Adrenal gland (tissue), 12 donors: ENCODE data around the gene LPAR3. TPM values are rescaled to one million over a fixed set of nuclear protein-coding genes. Genes with fewer than 3 reads are reported as not detected.

Experiments used
- DNase-seq, 7 donors: peaks; one replicate each; pipeline ENCODE4 v3.0.0-alpha.2; 2019 to 2020
- H3K27ac ChIP-seq, 5 donors: fragments of 200-600 bp; sonication (generic) in 4 of 5; 1 replicate in 3 of 5; 2 replicates in 2 of 5; pipeline versions ENCODE4 v1.5.1 to v1.8.0; 2016 to 2020; ENCODE audit warnings: mild to moderate bottlenecking in 1 of 5
- H3K27me3 ChIP-seq: fragments of 200-600 bp; 2 replicates; pipeline ENCODE4 v1.8.0; 2021
- H3K36me3 ChIP-seq, 2 donors: fragments of 200-600 bp; replicated peaks in 1 of 2; 1 replicate in 1 of 2; 2 replicates in 1 of 2; pipeline versions ENCODE4 v1.5.1 to v1.8.0; 2018 to 2022
- H3K4me1 ChIP-seq, 2 donors: fragments of 200-600 bp; replicated peaks in 1 of 2; 1 replicate in 1 of 2; 2 replicates in 1 of 2; pipeline versions ENCODE4 v1.5.1 to v1.8.0; 2018 to 2021
- H3K4me3 ChIP-seq, 4 donors: fragments of 200-600 bp; sonication (generic) in 3 of 4; one replicate each; pipeline ENCODE4 v1.5.1; 2016 to 2018
- H3K9me3 ChIP-seq, 3 donors: fragments of 200-600 bp; sonication (generic) in 1 of 3; replicated peaks in 1 of 3; 1 replicate in 2 of 3; 2 replicates in 1 of 3; pipeline versions ENCODE4 v1.5.1 to v1.8.0; 2016 to 2021
- POLR2A ChIP-seq, 2 donors: fragments of 450-650 bp; IDR thresholded peaks; one replicate each; pipeline ENCODE4 v1.6.1; 2017; ENCODE audit warnings: antibody characterized with exemption in 2 of 2, mild to moderate bottlenecking in 2 of 2, moderate library complexity in 1 of 2
- WGBS, 4 donors: extraction: QIAGEN DNeasy Blood & Tissue Kit in 2 of 4; methylation state at CpG; one replicate each; pipeline versions ENCODE4 v1.1.5 to v1.1.7; 2013 to 2017; 5-methylcytosine and 5-hydroxymethylcytosine counted together
- intact Hi-C, 2 donors: fragments of 100-400 bp; cut with DNase I; formaldehyde crosslinking; loops; one replicate each; pipeline versions ENCODE4 v1.14.1 to v1.15.0; 2022 to 2023
- polyA plus RNA-seq, 3 donors: library from polyadenylated mRNA; stranded (reverse); fragments of 200-250 nt in 2 of 3; fragments of 350-450 nt in 1 of 3; fragmentation: Illumina TruSeq in 1 of 3; extraction: RNeasy Lipid Tissue Mini Kit (QIAGEN cat#74804) in 1 of 3; gene quantifications; one replicate each; pipeline ENCODE4 v1.2.3, GENCODE V29; 2013 to 2014
- total RNA-seq, 9 donors: library from RNA; depleted of rRNA in 4 of 9; stranded (reverse); fragments of >200 nt in 4 of 9; fragments of 120-200 nt in 1 of 9; fragmentation: NEBNext Ultra II Directional in 1 of 9; extraction: Animal tissue kit (Norgen Biotek cat#: 25700) in 1 of 9; gene quantifications; one replicate each; pipeline versions ENCODE4 v1.1.0 to v1.2.4, GENCODE V29; 2013 to 2023
- TF ChIP-seq, protein P1 (sequence below), 6 experiments: fragments of 450-650 bp in 4 of 6; fragments of 200-600 bp in 2 of 6; sonication (generic) in 1 of 6; IDR thresholded peaks; 1 replicate in 5 of 6; 2 replicates in 1 of 6; pipeline versions ENCODE4 v1.5.1 to v1.8.0; 2016 to 2021; ENCODE audit warnings: antibody characterized with exemption in 6 of 6, mild to moderate bottlenecking in 2 of 6, moderate library complexity in 1 of 6
- donor health status: healthy with polysubstance abuse.
- donor health status: Bipolar disorder and iron deficiency.
- donor health status: DM: yes; HTN: yes; CAD: no.
- donor health status: DM: no; HTN: no; CAD: no.
- donor health status: DM: no; HTN: no; CAD: no.
- donor health status: DM: yes; HTN: yes; CAD: no.

Gene LPAR3
- total and polyA plus RNA-seq, 12 donors = 0.06 to 7.1 (median 1.8) TPM

GRCh38 chr1:84883286-84883685 lies 9.7 kb downstream of the LPAR3 start:
- DNase-seq = no peak
- Histone ChIP-seq H3K4me1 (no peaks in the 10 kb centered on the region), H3K4me3 (no peak overlapping the region), H3K36me3 (no peaks in the 10 kb centered on the region), H3K9me3 (no peaks in the 10 kb centered on the region), H3K27ac (no peak overlapping the region), H3K27me3 (no peaks in the 10 kb centered on the region)
- intact Hi-C loops = no loop called here
- no peak for TF ChIP-seq POLR2A (IDR thresholded peaks at IDR 0.05)
- TF ChIP-seq, protein P1, sequence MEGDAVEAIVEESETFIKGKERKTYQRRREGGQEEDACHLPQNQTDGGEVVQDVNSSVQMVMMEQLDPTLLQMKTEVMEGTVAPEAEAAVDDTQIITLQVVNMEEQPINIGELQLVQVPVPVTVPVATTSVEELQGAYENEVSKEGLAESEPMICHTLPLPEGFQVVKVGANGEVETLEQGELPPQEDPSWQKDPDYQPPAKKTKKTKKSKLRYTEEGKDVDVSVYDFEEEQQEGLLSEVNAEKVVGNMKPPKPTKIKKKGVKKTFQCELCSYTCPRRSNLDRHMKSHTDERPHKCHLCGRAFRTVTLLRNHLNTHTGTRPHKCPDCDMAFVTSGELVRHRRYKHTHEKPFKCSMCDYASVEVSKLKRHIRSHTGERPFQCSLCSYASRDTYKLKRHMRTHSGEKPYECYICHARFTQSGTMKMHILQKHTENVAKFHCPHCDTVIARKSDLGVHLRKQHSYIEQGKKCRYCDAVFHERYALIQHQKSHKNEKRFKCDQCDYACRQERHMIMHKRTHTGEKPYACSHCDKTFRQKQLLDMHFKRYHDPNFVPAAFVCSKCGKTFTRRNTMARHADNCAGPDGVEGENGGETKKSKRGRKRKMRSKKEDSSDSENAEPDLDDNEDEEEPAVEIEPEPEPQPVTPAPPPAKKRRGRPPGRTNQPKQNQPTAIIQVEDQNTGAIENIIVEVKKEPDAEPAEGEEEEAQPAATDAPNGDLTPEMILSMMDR (IDR thresholded peaks at IDR 0.05) = no peak

DNA sequence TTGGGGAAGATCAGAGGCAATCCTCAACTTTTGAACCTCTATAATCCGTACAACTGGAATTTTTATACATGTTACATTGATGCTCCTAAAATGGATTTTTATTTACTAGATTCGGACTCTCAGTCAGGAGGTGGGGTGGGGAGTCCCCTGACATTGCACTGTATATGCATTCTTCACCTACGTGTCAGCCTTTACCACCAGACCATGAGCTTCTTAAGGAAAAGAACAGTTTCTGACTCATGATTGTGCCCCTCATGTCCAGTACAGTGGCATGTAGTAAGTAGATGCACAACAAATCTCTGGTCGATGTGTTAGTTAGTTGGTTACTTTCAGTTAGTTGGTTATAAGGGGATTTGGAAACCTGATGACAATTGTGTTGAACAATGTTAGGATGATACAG lies 15.4 kb downstream of the LPAR3 start:
- Histone ChIP-seq H3K4me1 (no peaks in the 10 kb centered on the region), H3K4me3 (no peak overlapping the region), H3K36me3 (no peaks in the 10 kb centered on the region), H3K27ac (no peak overlapping the region), H3K27me3 (no peaks in the 10 kb centered on the region), H3K9me3 (no peaks in the 10 kb centered on the region)
- WGBS, 4 donors = 79 to 84% (median 81%) methylated on average over 4 of the region's 4 CpGs
- intact Hi-C loops = no loop called here
- TF ChIP-seq, protein P1 (IDR thresholded peaks at IDR 0.05) = no peak
- no peak for TF ChIP-seq POLR2A (IDR thresholded peaks at IDR 0.05)
- DNase-seq = no peak

- Histone ChIP-seq H3K4me3 (no peak overlapping the region), H3K4me1 (no peaks in the 10 kb centered on the region), H3K27ac (no peak overlapping the region), H3K9me3 (no peaks in the 10 kb centered on the region), H3K36me3 (no peaks in the 10 kb centered on the region), H3K27me3 (no peaks in the 10 kb centered on the region)
- DNase-seq = no peak
- TF ChIP-seq POLR2A (IDR thresholded peaks at IDR 0.05) = no peak
- TF ChIP-seq, protein P1 (IDR thresholded peaks at IDR 0.05) = no peak
- 75 to 92% (median 87%) methylated on average over 5 of the region's 5 CpGs for WGBS, 4 donors
- intact Hi-C loops = no loop called here
Observed at GRCh38 chr1:84876353-84876752, 16.7 kb downstream of the LPAR3 start.

GRCh38 chr1:84873366-84873765 lies 19.6 kb downstream of the LPAR3 start:
- no peak for DNase-seq
- no peak overlapping the region for H3K4me3 ChIP-seq
- H3K27me3 ChIP-seq = no peaks in the 10 kb centered on the region
- no peak overlapping the region for H3K27ac ChIP-seq
- no peak for TF ChIP-seq POLR2A (IDR thresholded peaks at IDR 0.05)
- TF ChIP-seq, protein P1 (IDR thresholded peaks at IDR 0.05) = no peak
- H3K4me1 ChIP-seq = no peaks in the 10 kb centered on the region
- intact Hi-C loops = no loop called here
- H3K36me3 ChIP-seq = no peaks in the 10 kb centered on the region
- no peaks in the 10 kb centered on the region for H3K9me3 ChIP-seq
- 80 to 92% (median 85%) methylated on average over 2 of the region's 2 CpGs for WGBS, 4 donors
